HepG2 (cell line): ENCODE results near the gene PGS1. TPM values are rescaled to one million over a fixed set of nuclear protein-coding genes. Genes with fewer than 3 reads are reported as not detected.

Experiments used
- ATAC-seq: fragments of 200-7000 bp; cut with Tn5 transposase; 3 replicates; pipeline ENCODE4 v1.9.1; 2020; ENCODE audit warnings: mild to moderate bottlenecking, moderate library complexity
- BruUV-seq: library from RNA; stranded (reverse); fragments of 400-500 nt; replicated peaks from 2 replicates; lab custom pipeline; 2021; lab: Mats Ljungman, UMichigan
- CTCF ChIA-PET: fragments of 300-600 bp; formaldehyde crosslinking; extraction: SDS; loops from one replicate; lab custom pipeline; 2021; ENCODE audit warnings: low total read pairs, inconsistent platforms, low intra/inter-chr PET ratio; lab: Yijun Ruan, JAX
- POLR2A ChIA-PET: fragments of 350-600 bp; sonication (Branson Sonifier 250); formaldehyde crosslinking; loops from one replicate; lab custom pipeline; 2020; ENCODE audit warnings: antibody characterized with exemption, inconsistent platforms; lab: Yijun Ruan, JAX
- DNase-seq: peaks from one replicate; pipeline ENCODE4 v3.0.0-alpha.2; 2015; ENCODE audit warnings: low spot score
- FAIRE-seq: peaks from 3 replicates; lab custom pipeline; 2011; peaks lifted over from hg19 to GRCh38; lab: Jason Lieb, UNC
- H2AFZ ChIP-seq: one replicate; pipeline ENCODE4 v1.6.1; 2011; ENCODE audit warnings: low read length, inconsistent platforms
- H3K27ac ChIP-seq: fragments of 300-600 bp; 3 replicates; pipeline ENCODE4 v1.8.0; 2011; ENCODE audit warnings: mixed run types, mild to moderate bottlenecking, mixed read lengths, low read length, inconsistent platforms; ENCODE audit not compliant: insufficient read depth; ENCODE audit errors: extremely low read length
- H3K27me3 ChIP-seq, 2 experiments: fragments of 200-600 bp in 1 of 2; 2 replicates in 1 of 2; 3 replicates in 1 of 2; pipeline versions ENCODE4 v1.6.0 to v1.8.0; 2011; ENCODE audit warnings: low read length in 2 of 2, mild to moderate bottlenecking in 2 of 2, moderate library complexity in 2 of 2, inconsistent platforms in 1 of 2; ENCODE audit not compliant: insufficient read depth in 2 of 2, control insufficient read depth in 1 of 2
- H3K36me3 ChIP-seq, 2 experiments: fragments of 200-600 bp in 1 of 2; replicated peaks in 1 of 2; 2 replicates in 1 of 2; 3 replicates in 1 of 2; pipeline versions ENCODE4 v1.5.1 to v1.8.0; 2011; ENCODE audit warnings: low read length in 2 of 2, inconsistent platforms in 1 of 2; ENCODE audit not compliant: insufficient read depth in 2 of 2, control insufficient read depth in 1 of 2
- H3K4me1 ChIP-seq: 2 replicates; pipeline ENCODE4 v1.5.1; 2012; ENCODE audit warnings: low read length, inconsistent platforms; ENCODE audit not compliant: insufficient read depth
- H3K4me2 ChIP-seq: 2 replicates; pipeline ENCODE4 v1.6.0; 2011; ENCODE audit warnings: low read depth, low read length, inconsistent platforms
- H3K4me3 ChIP-seq, 3 experiments: fragments of 200-600 bp in 1 of 3; sonication (generic), shearing (Covaris generic) in 1 of 3; replicated peaks in 1 of 3; 2 replicates each; pipeline ENCODE4 v1.5.1; 2011 to 2016; ENCODE audit warnings: low read length in 3 of 3, inconsistent platforms in 2 of 3, low read depth in 2 of 3, mild to moderate bottlenecking in 2 of 3, control low read depth in 1 of 3, mixed read lengths in 1 of 3; ENCODE audit not compliant: insufficient read depth in 1 of 3
- H3K79me2 ChIP-seq: one replicate; pipeline ENCODE4 v1.6.1; 2011; ENCODE audit warnings: low read length, inconsistent platforms; ENCODE audit not compliant: insufficient read depth
- H3K9ac ChIP-seq: 2 replicates; pipeline ENCODE4 v1.6.0; 2011; ENCODE audit warnings: mild to moderate bottlenecking, low read depth, low read length, inconsistent platforms; ENCODE audit not compliant: insufficient read depth
- H3K9me3 ChIP-seq: 2 replicates; pipeline ENCODE4 v1.5.1; 2012; ENCODE audit warnings: mild to moderate bottlenecking, low read length
- H4K20me1 ChIP-seq: 2 replicates; pipeline ENCODE4 v1.6.0; 2011; ENCODE audit warnings: inconsistent platforms, mild to moderate bottlenecking, low read length, moderate library complexity; ENCODE audit not compliant: insufficient read depth
- ARID3A ChIP-seq: IDR thresholded peaks from 2 replicates; pipeline ENCODE4 v1.6.1; 2012; ENCODE audit warnings: low read depth, low read length, improper control_type of control experiment
- CEBPB ChIP-seq: IDR thresholded peaks from 2 replicates; pipeline ENCODE4 v1.6.1; 2011; ENCODE audit warnings: low read depth, low read length, improper control_type of control experiment, borderline replicate concordance
- DR1 ChIP-seq: sonication (generic); formaldehyde crosslinking; IDR thresholded peaks from 2 replicates; pipeline ENCODE4 v1.8.0; 2021; ENCODE audit warnings: mild to moderate bottlenecking, missing genetic modification reagents, inconsistent platforms
- ELF1 ChIP-seq: sonication (generic); formaldehyde crosslinking; IDR thresholded peaks from 2 replicates; pipeline ENCODE4 v1.4.0; 2020; ENCODE audit warnings: missing genetic modification reagents
- GPN1 ChIP-seq: sonication (generic); formaldehyde crosslinking; IDR thresholded peaks from 2 replicates; pipeline ENCODE4 v1.5.1; 2020; ENCODE audit warnings: missing genetic modification reagents, borderline replicate concordance
- KDM3A ChIP-seq: IDR thresholded peaks from 2 replicates; pipeline ENCODE4 v1.6.1; 2018; ENCODE audit warnings: low read depth, missing compliant biosample characterization
- KLF6 ChIP-seq: IDR thresholded peaks from 2 replicates; pipeline ENCODE4 v1.8.0; 2016; ENCODE audit warnings: missing biosample characterization, missing genetic modification reagents
- MAFF ChIP-seq: IDR thresholded peaks from 2 replicates; pipeline ENCODE4 v1.6.1; 2011; ENCODE audit warnings: low read depth, low read length, improper control_type of control experiment
- POLR2A ChIP-seq, 2 experiments: IDR thresholded peaks; 2 replicates each; pipeline ENCODE4 v1.6.1; 2011; ENCODE audit warnings: low read depth in 2 of 2, low read length in 2 of 2, mild to moderate bottlenecking in 1 of 2, moderate library complexity in 1 of 2; ENCODE audit not compliant: insufficient read depth in 1 of 2
- SALL1 ChIP-seq: sonication (generic); formaldehyde crosslinking; IDR thresholded peaks from 2 replicates; pipeline ENCODE4 v1.8.0; 2022; ENCODE audit warnings: mild to moderate bottlenecking, missing genetic modification reagents
- SPEN ChIP-seq: sonication (generic); formaldehyde crosslinking; IDR thresholded peaks from 2 replicates; pipeline ENCODE4 v1.5.1; 2020; ENCODE audit warnings: low read depth, mild to moderate bottlenecking, missing genetic modification reagents
- STAG1 ChIP-seq: sonication (generic); formaldehyde crosslinking; IDR thresholded peaks from 2 replicates; pipeline ENCODE4 v1.4.0; 2020; ENCODE audit warnings: missing genetic modification reagents
- TBX3 ChIP-seq: fragments of 450-650 bp; IDR thresholded peaks from 2 replicates; pipeline ENCODE4 v1.6.1; 2017; ENCODE audit warnings: antibody characterized with exemption, mild to moderate bottlenecking, inconsistent platforms, borderline replicate concordance
- ZNF160 ChIP-seq: sonication (generic); formaldehyde crosslinking; IDR thresholded peaks from 2 replicates; pipeline ENCODE4 v1.8.0; 2022; ENCODE audit warnings: mild to moderate bottlenecking, inconsistent platforms, missing genetic modification reagents
- ZNF3 ChIP-seq: IDR thresholded peaks from 2 replicates; pipeline ENCODE4 v1.7.0; 2017; ENCODE audit warnings: inconsistent platforms
- ZNF430 ChIP-seq: sonication (generic); formaldehyde crosslinking; IDR thresholded peaks from 2 replicates; pipeline ENCODE4 v1.9.0; 2021; ENCODE audit warnings: mild to moderate bottlenecking, missing genetic modification reagents
- ZNF503 ChIP-seq: sonication (generic); formaldehyde crosslinking; IDR thresholded peaks from 2 replicates; pipeline ENCODE4 v1.4.0; 2020; ENCODE audit warnings: missing genetic modification reagents
- ZNF513 ChIP-seq: sonication (generic); formaldehyde crosslinking; conservative IDR thresholded peaks from 2 replicates; pipeline ENCODE4 v1.5.0; 2020; ENCODE audit warnings: missing genetic modification reagents
- ZNF747 ChIP-seq: sonication (generic); formaldehyde crosslinking; IDR thresholded peaks from 2 replicates; pipeline ENCODE4 v1.8.1; 2023; ENCODE audit warnings: missing genetic modification reagents, mild to moderate bottlenecking, borderline replicate concordance
- ZSCAN22 ChIP-seq: sonication (generic); formaldehyde crosslinking; IDR thresholded peaks from 2 replicates; pipeline ENCODE4 v1.4.0; 2020; ENCODE audit warnings: mild to moderate bottlenecking, missing genetic modification reagents
- ZSCAN29 ChIP-seq: sonication (generic); formaldehyde crosslinking; conservative IDR thresholded peaks from 2 replicates; pipeline ENCODE4 v1.4.0; 2020; ENCODE audit warnings: mild to moderate bottlenecking, missing genetic modification reagents
- WGBS: methylation state at CpG from one replicate; pipeline ENCODE4 v1.1.6; 2017; ENCODE audit warnings: low lambda C conversion rate; 5-methylcytosine and 5-hydroxymethylcytosine counted together
- in situ Hi-C: cut with HindIII; loops from 2 replicates; pipeline ENCODE4 v1.10.0; 2017; ENCODE audit warnings: low pct_unique_long_range_greater_than_20kb; ENCODE audit not compliant: extremely low pct_ligation_motif_present
- intact Hi-C: fragments of 100-400 bp; cut with micrococcal nuclease; formaldehyde crosslinking; loops from one replicate; pipeline ENCODE4 v1.10.0; 2022; ENCODE audit not compliant: unreplicated experiment
- polyA plus RNA-seq, 8 experiments: library from polyadenylated mRNA; depleted of rRNA in 3 of 8; stranded (reverse) in 7 of 8; unstranded in 1 of 8; fragments of >200 nt; fragmentation: Illumina TruSeq in 4 of 8; extraction: Trizol in 4 of 8; gene quantifications; 2 replicates each; pipeline versions ENCODE4 v1.2.1 to v1.2.3, GENCODE V29; 2011 to 2016; ENCODE audit warnings: low read depth in 4 of 8, missing spikeins in 1 of 8, mixed read lengths in 1 of 8; ENCODE audit not compliant: insufficient read depth in 1 of 8
- total RNA-seq, 5 experiments: library from RNA; depleted of rRNA; stranded (reverse); fragments of >200 nt; fragmentation: Illumina TruSeq; extraction: Trizol; gene quantifications; 2 replicates each; pipeline ENCODE4 v1.2.3, GENCODE V29; 2016; ENCODE audit warnings: low read depth in 1 of 5

Gene PGS1
- total and polyA plus RNA-seq, 2 of the 13 experiments (the other 11 are each of a cell fraction or from before 2014, with no cell fraction given): 25.9 to 31.5 TPM

- TF ChIP-seq MAFF: peak; percentile 24; the same call in 1 of the 2 replicates
- 0 out of 2 replicates have a peak, but pooled peaks have one; percentile 28 for TF ChIP-seq ARID3A
- 0 out of 2 replicates have a peak, but pooled peaks have one; percentile 0 for TF ChIP-seq ZNF430
- TF ChIP-seq DR1 (CRISPR knock-in tag): no peak
- 0 out of 2 replicates have a peak, but pooled peaks have one; percentile 2 for TF ChIP-seq ZSCAN29 (CRISPR knock-in tag)
- TF ChIP-seq POLR2A (IDR thresholded peaks at IDR 0.05; ENCODE audit: insufficient read depth in 1 of 2, low read depth in 2 of 2, low read length in 2 of 2): peak in 1 of 2 experiments; percentile 63; a peak in 2 of 4 replicates
- peak; percentile 90 for TF ChIP-seq CEBPB
- no peak for TF ChIP-seq STAG1 (CRISPR knock-in tag)
- 0 out of 2 replicates have a peak, but pooled peaks have one; percentile 8 for TF ChIP-seq TBX3
- 0 out of 2 replicates have a peak, but pooled peaks have one; percentile 13 for TF ChIP-seq ELF1 (CRISPR knock-in tag)
- TF ChIP-seq SPEN (CRISPR knock-in tag): no peak
- no peak for TF ChIP-seq ZSCAN22 (CRISPR knock-in tag)
- peak; percentile 30; the same call in 1 of the 2 replicates for TF ChIP-seq ZNF3
These were observed 662 bp downstream of the PGS1 start (continued) for GRCh38 chr17:78379131-78379491.

GRCh38 chr17:78380370-78380769, 1.9 kb downstream of the PGS1 start:
- in situ Hi-C loops (no loop called here), intact Hi-C loops (no loop called here)
- ATAC-seq (no peak), DNase-seq (no peak), FAIRE-seq (no peak)
- Histone ChIP-seq H3K4me3 (no peak overlapping the region), H3K4me1 (peaks cover 83% of the 10 kb centered on the region), H3K27me3 (no peaks in the 10 kb centered on the region), H3K79me2 (peaks cover 62% of the 10 kb centered on the region), H4K20me1 (peaks cover 18% of the 10 kb centered on the region; the same call in 1 of the 2 replicates), H2AFZ (no peak overlapping the region), H3K9me3 (no peaks in the 10 kb centered on the region), H3K4me2 (peak overlapping the region; percentile 87; the same call in 1 of the 2 replicates), H3K36me3 (peaks cover 3 to 8% of the 10 kb centered on the region in 2 experiments; a peak in 3 of 5 replicates), H3K9ac (no peak overlapping the region), H3K27ac (no peak overlapping the region)
- POLR2A ChIA-PET: interaction anchor here (1.5 kb wide), 1 partner anchor 14 kb away, joined by 3 read pairs; no protein-coding TSS in a partner anchor
- BruUV-seq: TSS peak; percentile 43
- CTCF ChIA-PET: no interaction called here
- WGBS: 97% methylated on average over 5 of the region's 5 CpGs
- TF ChIP-seq KDM3A (CRISPR knock-in tag) (no peak), ZNF513 (CRISPR knock-in tag) (no peak), ZNF503 (CRISPR knock-in tag) (no peak), KLF6 (no peak), SALL1 (CRISPR knock-in tag) (no peak), ZNF747 (CRISPR knock-in tag) (no peak), ZNF160 (CRISPR knock-in tag) (no peak), GPN1 (CRISPR knock-in tag) (no peak)
